Measurements from ENCODE around the gene CFAP57.
"Not testable (repeated sequence)": the region's sequence is repeated elsewhere in the genome, so short reads cannot be mapped to it uniquely, and the experiment has no call there.

The CFAP57 gene

DNA sequence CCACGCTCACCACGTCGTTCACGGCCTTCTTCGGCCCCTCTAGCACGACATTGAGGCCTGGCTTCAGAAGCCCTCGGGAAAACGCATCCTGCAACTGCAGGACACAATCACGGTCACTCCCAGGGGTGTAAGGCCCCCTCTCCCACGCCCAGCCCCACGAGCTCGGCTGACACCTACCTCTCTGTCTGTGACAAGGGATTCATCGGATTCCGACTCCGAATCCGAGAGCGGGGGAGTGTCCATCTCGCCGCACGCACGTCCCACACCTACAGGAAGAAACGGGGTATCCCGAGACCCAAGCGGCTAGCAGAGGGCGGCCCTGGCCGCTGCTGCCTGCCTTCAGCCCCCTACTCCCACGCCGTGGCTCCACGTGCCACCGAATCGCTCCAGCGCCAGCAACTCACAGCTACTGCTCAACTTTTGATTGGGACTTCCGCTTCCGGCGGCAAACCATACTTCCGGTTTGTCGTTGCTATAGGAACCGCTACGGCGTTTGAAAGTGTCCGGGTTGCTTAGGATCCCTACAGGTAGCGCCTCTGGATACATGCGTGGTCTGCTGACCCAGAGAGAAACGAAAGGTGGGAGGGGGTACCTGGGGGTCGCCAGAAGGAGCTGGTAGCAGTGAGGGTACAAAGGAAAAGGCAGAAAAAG lies at the start of gene CFAP57, which contains the start of gene EBNA1BP2:
CFAP57 (plus strand) TSS at position 455 of the 651 bp plus-strand sequence. CDS start 424 bp downstream, outside the sequence.
EBNA1BP2 (minus strand) TSS at position 415 of the 651 bp plus-strand sequence; CDS start at position 243, 172 bp downstream.
- peak; percentile 95 for DNase-seq

DNA sequence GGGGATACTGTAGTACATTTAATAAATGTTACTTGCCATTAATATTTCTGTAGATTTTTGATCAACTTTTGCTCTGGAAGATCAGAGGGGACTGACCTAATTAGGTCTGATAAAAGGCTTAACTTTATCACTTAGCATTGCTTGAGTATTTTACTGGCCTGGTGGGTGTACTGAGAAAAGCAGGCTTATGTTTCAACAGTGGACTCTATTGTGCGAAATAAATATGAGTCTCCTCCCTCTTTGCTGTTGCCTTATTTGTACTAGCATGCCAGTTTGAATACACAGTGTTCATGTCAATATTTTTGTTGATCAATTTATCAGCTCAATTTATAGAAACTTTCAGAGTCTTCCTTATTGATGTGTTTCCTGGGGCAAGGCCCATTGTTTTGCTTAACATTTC lies 49.1 kb upstream of the CFAP57 start:
- DNase-seq, result no peak

DNA sequence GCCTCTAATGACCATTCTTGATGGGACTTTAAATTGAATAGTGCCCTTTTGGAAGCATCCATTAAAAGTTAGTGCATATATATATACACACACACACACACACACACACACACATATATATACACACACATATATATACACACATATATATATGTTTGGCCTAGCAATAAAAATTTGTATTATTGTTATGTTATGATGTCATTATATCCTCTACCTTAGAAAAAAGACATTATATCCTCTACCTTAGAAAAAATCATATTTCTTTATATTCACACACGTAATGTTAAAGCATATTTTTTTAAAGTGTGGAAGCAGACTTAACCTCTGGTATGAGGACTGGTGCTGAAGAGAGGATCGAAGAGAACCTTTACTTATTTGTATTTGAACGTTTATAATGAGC lies 43.3 kb upstream of the CFAP57 start:
- no peak for DNase-seq

DNA sequence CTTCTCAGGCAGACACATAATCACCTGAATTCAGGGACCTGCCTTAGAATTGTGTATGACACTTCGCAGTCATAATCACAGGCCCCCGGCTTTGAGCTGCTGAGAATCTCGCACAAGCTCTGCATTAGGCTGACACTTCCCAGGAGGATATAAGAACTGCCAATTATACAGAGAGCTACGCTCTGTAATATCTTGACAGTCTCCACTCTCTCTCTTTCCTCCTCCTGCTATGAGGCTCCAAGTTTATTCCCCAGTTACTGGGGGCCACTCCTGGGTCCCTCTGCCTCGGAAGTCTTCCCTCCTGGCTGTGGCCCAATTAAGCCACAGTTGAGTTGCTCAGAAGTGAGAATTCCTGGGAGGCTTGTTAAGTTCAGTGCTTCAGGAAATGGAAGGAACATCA lies 42.7 kb upstream of the CFAP57 start:
- no peak for DNase-seq

DNA sequence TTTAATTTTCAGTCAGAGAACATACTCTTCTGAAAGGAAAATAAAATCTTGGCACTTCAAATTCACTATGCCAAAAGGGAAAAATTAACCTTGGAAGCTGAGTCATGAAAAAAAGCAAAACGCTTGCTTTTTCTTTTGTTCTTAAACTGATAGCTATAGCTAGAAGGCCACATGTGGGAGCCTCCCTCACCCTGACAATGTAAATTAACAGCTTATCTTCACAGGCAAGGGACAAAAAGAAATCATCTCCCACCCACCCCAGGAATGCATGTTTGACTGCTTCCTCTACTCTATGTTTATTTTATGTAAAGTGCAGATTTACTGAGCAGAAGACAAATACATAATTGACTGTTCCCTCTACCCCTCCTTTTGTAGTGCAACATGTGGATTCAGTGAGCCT lies 38.1 kb upstream of the CFAP57 start:
- no peak for DNase-seq

DNA sequence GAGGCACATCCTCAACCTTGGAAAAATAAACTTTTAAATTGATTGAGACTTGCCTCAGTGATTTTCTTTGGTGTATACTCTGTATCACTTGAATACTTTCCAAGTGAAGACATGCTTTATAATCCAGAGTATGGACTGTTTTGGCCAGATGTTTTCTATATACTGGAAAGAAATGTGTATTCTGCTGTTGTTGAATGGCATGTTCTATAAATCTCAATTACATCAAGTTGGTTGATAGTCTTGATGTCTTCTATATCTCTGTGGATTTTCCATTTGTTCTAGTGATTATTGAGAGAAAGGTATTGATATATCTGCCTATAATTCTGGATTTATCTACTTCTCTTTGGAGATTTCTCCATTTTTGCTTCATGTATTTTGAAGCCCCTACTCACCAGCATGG lies 37.5 kb upstream of the CFAP57 start:
- no peak for DNase-seq

DNA sequence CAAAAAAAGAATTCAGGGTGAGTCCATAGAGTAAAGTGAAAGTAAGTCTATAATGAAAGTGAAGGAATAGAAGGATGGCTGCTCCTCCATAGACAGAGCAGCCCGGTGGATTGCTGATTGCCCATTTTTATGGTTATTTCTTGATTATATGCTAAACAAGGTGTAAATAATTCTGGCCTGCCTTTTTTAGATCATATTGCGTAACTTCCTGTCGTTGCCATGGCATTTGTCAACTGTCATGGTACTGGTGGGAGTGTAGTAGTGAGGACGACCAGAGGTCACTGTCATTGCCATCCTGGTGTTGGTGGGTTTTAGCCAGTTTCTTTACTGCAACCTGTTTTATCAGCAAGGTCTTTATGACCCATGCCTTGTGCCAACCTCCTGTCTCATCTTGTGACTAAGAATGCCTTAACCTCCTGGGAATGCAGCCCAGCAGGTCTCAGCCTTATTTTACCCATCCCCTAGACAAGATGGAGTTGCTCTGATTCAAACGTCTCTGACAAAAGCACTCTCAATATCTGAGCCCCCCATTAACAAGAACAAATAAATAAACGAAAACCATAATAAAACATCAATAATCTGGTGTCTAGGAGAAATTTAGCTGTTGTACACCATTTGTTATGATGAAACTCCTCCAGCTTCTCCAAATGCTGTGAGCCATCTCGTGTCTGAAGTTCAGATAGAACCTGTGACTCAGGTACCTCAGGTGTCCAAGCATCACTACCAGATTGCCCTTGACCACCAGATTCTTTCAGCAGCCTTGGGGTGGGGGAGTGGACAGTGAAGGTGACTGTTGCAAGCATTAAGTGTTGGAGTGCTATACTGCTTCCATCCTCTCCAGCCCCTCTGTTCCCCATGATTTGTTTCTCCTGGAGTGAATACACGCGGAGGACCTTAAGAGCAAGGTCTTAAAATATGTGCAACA lies 36.0 kb upstream of the CFAP57 start:
- DNase-seq, result no peak

DNA sequence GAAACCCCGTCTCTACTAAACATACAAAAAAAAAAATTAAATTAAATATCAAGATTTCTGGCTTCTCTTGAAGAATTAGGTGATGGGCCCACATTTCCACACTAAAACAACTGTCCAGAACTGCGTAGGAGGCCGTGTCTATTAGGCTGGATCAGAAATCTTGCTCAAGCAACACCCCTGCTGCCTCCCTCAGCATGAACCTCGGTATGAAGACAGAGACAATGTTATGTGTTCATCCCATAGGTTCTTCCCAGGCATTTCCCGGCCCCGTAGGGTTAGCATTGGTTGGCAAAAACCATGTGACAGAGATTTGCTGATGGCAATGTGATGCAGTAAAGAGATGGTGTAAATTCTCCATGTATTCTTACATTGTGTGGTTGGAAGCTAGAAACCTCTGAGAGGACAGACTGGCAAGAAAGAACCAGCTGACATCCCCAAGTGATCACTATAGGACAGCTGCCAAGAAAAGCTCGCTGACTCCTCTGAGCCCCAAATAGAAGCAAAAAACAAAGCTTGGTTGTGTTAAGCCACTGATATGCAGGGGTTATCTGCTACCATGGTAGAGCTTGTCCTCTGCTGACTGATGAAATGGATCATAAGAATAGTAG lies 34.6 kb upstream of the CFAP57 start:
- DNase-seq, result no peak

DNA sequence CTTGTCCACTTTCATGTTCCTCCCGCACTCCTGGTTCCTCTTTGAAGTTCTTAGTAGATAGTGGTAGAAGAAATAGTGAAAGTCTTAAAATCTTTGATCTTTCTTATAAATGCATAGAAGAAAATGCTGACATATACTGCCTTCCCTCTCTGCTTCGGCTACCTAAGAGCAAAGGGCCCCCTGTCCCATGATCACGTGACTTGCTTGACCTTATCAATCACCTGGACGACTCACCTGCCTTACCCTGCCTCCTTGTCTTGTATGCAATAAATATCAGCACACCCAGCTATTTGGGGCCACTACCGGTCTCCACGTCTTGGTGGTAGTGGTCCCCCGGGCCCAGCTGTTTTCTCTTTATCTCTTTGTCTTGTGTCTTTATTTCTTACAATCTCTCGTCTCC lies 32.8 kb upstream of the CFAP57 start:
- DNase-seq, result not testable (repeated sequence)

DNA sequence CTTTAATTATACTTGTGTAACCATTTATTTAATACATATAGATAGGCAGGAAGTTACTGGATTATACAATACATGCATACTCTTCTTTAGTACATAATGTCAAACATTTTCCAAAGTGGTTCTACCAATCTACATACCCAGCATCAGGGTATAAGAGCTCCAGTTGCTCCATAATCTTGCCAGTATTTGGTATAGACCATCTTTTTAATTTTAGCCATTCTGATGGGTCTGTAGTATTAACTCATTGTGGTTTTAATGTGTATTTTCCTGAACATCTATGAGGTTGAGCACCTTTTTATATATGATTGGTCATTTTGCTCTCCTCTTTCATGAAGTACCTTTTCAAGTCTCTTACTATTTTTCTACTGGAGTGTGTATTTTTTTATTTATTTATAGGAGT lies 32.1 kb upstream of the CFAP57 start:
- DNase-seq, result no peak

DNA sequence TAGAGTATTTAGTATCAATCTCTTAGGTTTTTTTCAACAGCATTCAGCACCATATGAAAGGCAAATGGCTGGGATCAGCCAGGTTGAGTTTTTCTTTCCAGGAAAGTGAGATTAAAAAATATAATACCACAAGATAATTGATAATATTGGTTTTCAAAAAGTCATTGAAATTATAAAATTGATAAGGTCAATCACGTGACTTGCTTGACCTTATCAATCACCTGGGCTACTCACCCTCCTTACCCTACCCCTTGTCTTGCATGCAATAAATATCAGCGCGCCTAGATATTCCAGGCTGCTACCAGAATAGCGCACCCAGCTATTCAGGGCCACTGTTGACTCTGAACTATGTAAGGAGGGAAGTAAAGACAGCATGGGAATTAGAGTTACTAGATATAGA lies 31.5 kb upstream of the CFAP57 start:
- no peak for DNase-seq

DNA sequence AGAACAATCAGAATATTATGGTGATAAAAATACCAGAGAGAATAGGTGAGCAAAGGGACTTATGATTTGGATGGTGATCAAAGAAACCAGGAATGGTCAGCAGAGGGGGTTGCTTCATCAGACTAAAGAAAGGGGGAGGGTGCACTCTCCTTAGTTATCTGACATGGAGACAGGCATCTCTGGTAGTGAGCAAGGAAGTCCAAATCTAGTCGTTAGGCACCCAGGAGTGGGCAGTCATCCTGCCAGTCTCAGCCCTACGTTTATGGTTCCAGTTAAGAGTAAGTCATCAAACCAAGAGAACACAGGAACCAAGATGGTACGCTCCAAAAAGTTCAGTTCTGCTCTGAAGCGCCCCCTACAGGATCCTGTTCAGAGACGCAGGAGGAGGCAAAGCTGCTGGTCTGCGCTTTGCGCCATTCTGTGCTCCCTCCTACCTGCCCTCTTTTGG lies 28.7 kb upstream of the CFAP57 start:
- DNase-seq, result no peak

DNA sequence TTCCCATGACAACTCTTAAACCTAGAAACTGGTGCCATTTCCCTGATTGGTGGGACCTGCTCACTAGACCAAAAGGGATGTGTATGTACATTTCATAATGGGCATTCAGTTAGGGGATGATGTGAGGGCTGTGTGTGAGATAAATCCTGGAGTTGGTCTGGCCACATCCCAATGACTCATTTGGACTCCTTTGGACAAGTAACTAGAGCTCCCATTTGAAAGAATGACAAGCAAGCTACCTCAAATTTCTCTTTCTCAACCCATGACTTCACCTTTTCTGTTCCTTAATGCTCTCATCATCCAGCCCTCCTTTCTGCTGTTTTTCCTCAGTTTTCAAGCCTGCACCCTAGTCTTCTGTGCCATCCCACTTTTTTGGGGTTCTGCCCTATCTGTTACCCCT lies 27.9 kb upstream of the CFAP57 start:
- DNase-seq, result no peak

DNA sequence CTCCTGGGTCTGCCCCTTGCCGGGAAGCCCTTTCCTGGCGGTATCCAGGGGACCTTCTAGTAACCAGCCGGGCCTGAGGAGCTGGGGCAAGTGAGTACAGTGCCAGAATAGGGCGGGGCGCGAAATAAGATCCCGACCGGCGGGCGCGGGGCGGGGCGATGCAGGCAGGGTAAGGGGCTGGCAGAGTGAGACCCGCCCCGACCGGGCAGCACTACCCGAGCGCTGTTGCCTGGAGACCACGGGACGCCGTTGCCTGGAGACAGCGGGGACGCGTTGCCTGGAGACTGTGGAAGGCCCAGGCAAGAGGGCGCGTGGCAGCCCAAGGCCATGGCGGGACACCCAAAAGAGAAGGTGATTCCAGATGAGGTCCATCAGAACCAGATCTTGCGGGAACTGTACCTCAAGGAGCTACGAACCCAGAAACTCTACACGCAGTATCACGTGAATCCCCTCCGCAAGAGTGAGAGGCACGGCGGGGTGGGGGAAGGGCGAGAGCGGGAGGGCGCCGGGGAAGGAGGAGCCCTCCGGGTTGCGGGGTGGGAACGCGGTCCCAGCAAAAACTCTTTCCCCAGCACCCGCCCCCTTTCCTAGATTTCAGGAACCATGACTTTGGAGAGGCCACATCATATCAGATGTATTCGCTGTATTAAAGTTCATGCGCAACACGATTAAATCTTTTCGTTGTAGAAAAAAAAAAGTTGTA lies 24.4 kb upstream of the CFAP57 start:
- peak; percentile 20 for DNase-seq

DNA sequence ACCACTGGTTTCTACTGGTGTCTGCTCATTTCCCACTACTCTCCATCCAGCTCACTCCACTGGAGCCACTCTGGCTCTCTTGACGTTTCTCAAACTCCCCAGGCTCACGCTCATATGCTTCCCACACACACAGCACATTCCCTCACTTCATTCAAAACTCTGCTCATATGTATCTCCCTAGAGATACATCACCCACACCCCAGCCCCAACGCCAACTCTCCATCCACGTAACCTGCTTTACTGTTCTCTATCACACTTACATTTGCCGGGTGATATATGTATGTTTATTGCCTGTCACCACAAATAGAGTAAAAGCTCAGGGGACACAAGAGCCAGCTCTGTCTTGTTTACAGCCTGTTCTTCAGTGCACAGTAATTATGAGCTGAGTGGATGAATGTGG lies 22.2 kb upstream of the CFAP57 start:
- no peak for DNase-seq

DNA sequence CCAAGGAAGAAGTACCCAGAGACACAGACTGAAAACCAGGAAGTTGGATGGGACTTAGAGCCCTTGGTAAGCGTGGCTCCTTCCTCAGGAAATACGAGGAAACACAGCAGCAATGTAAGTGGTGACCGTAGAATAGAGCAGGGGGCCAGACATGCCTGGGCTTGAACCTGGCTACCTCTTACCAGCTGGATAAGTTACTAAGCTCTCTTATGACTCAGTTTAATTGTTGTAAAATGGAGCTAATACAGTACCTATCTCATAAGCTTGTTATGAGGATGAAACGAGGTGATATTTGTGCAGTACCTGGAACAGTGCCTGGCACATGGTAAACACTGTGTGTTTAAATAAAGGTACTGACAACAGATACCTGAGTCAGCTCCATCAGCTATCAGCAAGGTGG lies 19.3 kb upstream of the CFAP57 start:
- no peak for DNase-seq

DNA sequence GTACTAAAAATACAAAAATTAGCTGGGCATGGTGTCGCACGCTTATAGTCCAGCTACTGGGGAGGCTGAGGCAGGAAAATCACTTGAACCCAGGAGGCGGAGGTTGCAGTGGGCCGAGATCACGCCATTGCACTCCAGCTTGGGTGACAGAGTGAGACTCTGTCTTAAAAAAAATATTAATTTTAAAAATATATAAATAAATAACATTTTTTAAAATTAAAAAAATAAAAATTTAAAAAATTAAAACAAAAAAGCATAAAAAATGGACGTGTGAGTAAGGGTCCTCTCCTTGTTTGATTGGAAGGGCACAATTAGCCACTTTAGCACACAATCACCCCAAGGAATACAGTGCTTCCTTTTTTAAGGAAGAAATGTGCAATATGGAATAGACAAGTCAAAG lies 18.7 kb upstream of the CFAP57 start:
- DNase-seq, result no peak

DNA sequence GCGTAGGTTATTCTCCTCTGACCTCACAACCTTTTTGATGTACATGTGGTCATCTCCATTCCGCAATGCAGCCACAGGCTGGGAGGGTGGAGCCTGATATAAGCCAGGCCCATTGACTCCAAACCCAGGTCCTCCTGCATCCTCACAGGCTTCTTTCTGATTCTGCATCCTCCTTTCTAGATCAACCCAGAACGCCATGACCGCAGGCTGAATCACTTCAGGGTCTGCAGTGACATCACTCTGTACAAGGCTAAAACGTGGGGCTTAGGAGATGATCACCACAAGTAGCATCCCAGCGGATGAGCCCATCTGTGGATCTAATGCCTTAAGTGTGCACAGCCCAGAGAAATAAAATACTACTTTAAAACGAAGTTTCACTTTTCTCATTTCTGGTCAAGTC lies 16.1 kb upstream of the CFAP57 start:
- DNase-seq, result no peak

DNA sequence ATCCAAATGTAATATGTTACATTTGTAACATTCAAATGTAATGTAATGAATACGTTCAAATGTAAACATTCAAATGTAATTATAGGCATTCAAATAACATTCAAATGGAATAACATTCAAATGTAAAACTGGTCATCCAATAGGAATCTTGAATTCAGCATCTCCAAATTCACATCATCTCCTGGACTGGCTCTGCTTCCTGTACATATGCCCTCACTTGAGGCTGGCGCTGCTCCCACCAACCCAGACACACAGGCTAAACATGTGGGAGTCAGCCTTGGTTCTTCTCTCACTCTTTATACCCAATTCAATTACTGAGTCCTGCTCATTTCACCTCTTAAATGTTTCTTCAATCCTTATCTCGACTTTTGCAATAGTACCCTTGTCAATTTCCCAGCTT lies 7.0 kb upstream of the CFAP57 start:
- DNase-seq, result no peak

DNA sequence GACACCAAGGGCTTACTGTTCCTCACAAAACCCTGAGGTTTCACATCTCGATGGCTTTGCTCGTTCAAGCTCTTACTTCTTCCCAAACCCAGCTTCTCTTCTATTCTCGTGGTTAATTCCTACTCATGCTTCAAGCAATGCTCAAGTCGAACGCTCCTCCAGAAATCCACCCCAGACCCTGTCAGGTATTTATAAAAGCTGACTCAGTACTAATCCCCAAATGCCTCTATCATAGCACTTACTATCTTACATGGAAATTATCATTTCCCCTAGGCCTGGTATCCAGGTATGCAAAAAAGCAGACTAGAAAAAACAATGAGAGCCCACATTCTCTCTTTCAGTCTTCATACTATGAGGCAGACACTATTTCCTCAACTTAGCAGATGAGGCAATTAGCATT lies 6.4 kb upstream of the CFAP57 start:
- DNase-seq, result no peak

DNA sequence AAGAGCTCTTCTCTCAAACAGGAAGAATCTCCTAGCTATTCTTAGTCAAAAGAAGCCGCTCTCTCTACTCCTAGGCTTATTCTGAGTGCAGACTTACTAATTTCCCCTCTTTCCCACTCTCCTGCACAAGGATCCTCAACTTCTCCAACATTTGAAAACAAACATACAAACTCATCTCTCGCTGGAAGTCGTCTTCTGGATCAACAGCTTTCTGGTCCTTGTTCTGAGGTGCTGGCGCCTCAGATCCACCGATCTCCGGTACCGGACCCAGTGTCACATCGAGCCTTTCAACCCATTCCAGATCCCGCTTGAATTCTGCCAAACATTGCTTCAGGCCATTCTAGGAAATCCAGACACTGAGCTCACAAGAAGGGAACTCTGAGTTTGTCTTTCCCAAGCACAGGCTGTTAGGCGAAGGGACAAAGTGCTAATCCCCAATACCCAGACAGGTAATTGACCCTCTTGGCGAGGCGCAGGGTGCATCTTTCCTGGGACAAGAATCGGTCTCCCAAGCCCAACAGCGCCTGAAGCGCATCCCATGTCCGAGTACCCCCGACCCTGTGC lies 736 bp upstream of the CFAP57 start:
- no peak for DNase-seq

DNA sequence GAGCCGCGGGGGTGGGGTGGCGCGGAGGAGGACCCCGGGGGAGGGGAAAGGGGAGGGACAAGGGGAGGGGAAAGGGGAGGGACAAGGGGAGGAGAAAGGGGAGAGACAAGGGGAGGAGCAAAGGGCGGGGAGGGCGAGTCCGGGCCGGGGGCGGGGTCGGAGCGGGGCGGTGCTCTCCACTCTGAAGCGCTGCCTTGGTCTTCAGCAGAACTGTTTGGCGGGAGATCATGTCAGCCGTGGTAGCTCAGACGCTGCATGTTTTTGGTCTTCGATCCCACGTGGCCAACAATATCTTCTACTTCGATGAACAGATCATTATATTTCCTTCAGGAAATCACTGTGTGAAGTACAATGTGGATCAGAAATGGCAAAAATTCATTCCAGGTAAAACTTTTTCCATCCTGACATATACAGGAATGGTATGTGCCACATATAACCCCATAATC lies 420 bp downstream of the CFAP57 start:
- peak; percentile 90 for DNase-seq

DNA sequence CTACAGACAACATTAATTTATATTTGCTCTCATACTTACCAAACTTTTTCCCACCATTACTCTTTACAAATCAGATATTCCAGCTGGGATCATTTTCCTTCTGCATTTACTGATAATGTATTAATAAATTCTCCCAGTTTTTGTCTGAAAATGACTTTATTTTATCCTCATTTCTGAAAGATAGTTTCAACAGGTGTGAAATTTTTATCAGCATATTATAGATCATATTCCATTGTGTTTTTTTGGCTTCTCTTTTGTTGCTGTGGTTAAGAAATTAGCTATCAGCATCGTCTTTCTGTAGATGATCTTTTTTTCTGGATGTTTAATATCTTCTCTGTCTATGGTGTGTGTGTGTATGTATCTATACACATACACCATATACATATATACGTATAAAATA lies 2.7 kb downstream of the CFAP57 start:
- DNase-seq, result no peak

Data from CD4-positive, alpha-beta T cell treated with Interleukin-21 for 1 hour (primary cell).